Left forelimb (tissue), 1 donor: ENCODE measurements around the gene CREB1.
A peak's percentile ranks its signal among the peaks of the same experiment; 100 is the strongest.
"Not testable (repeated sequence)": the region's sequence is repeated elsewhere in the genome, so short reads cannot be mapped to it uniquely, and the experiment has no call there.

Experiments
- DNase-seq: peaks from one replicate; pipeline ENCODE4 v3.0.0-alpha.2; 2018; ENCODE audit warnings: low spot score

Gene CREB1

GRCh38 chr2:207617011-207617671, 87.4 kb downstream of the CREB1 start:
- DNase-seq, result no peak

GRCh38 chr2:207619764-207620203, 90.0 kb downstream of the CREB1 start:
- no peak for DNase-seq

GRCh38 chr2:207621501-207622039, 91.8 kb downstream of the CREB1 start:
- DNase-seq, result no peak

- DNase-seq, result no peak
Observed at GRCh38 chr2:207624185-207625013, 94.6 kb downstream of the CREB1 start.

GRCh38 chr2:207625014-207625907, 95.5 kb downstream of the CREB1 start, which contains the start of gene METTL21A:
Gene METTL21A, minus strand, starts transcription at chr2:207625394. Its CDS starts 1,019 bp downstream, at chr2:207624375.
- peak; percentile 91 for DNase-seq

- no peak for DNase-seq
Observed at GRCh38 chr2:207629553-207629952, 99.8 kb downstream of the CREB1 start.

- no peak for DNase-seq
Observed at GRCh38 chr2:207630491-207630890, 100.7 kb downstream of the CREB1 start.

- no peak for DNase-seq
Observed at GRCh38 chr2:207632575-207633493, 103.1 kb downstream of the CREB1 start.

- DNase-seq, result no peak
Observed at GRCh38 chr2:207633686-207634085, 103.9 kb downstream of the CREB1 start.

GRCh38 chr2:207635468-207636200, 105.9 kb downstream of the CREB1 start:
- no peak for DNase-seq

GRCh38 chr2:207639288-207639687, 109.5 kb downstream of the CREB1 start:
- DNase-seq, result not testable (repeated sequence)

- DNase-seq, result no peak
Observed at GRCh38 chr2:207640160-207640559, 110.4 kb downstream of the CREB1 start.

- DNase-seq, result no peak
Observed at GRCh38 chr2:207640661-207641060, 110.9 kb downstream of the CREB1 start.

- DNase-seq, result no peak
Observed at GRCh38 chr2:207643892-207644291, 114.1 kb downstream of the CREB1 start.

- not testable (repeated sequence) for DNase-seq
Observed at GRCh38 chr2:207646582-207646981, 116.8 kb downstream of the CREB1 start.
